NK-92 (cell line): ENCODE measurements around the gene NAMPT.
"Not testable (repeated sequence)": the region's sequence is repeated elsewhere in the genome, so short reads cannot be mapped to it uniquely, and the experiment has no call there.

Source experiments
- DNase-seq: peaks from one replicate; lab custom pipeline; 2025; ENCODE audit not compliant: unreplicated experiment; lab: John Stamatoyannopoulos, UW

Gene NAMPT

GRCh38 chr7:106304568-106304967 is 19.8 kb upstream of the NAMPT start:
- no peak for DNase-seq

- DNase-seq, result not testable (repeated sequence)
These were observed 13.8 kb upstream of the NAMPT start for GRCh38 chr7:106298631-106299030.

GRCh38 chr7:106298155-106298554 is 13.4 kb upstream of the NAMPT start:
- DNase-seq, result not testable (repeated sequence)

DNA sequence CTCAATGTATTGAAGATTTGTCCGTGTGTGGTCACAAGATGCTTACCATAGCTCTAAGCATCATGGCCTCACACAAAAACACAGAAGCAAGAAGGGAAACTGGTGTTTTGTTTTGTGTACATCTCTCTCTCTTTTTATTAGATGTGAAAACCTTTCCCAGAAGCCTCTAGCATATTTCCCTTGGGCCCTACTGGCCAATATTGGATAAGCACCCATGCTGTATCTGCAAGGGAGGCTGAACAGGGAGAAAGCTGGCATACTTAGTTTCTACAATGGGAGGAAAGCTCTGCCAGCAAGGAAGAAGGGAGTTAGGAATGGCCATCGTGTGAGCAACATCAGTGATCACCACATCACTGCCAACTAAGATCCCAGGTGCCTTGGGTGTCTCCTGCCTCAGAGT is 9.6 kb upstream of the NAMPT start:
- no peak for DNase-seq

- DNase-seq, result no peak
These were observed 6.5 kb upstream of the NAMPT start for GRCh38 chr7:106291247-106291646.

DNA sequence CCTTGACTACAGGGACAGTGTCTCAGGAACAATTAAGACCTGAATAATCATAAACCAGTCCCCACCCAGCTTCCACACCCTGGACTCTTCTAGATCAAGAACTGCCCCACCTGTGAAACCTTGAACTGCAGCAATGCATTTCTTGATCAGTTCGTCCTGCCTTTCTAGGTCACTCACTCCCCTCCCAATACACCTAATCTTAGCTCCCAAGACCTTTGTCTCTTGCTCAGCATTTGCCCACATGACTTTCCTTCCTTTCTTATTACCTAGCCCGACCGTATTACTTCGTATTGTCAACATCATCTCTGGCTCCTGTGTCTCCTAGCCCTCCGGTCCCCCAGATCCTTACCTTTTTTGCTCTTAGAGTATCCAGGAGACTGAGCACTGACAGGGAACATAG is 5.5 kb upstream of the NAMPT start:
- no peak for DNase-seq

DNA sequence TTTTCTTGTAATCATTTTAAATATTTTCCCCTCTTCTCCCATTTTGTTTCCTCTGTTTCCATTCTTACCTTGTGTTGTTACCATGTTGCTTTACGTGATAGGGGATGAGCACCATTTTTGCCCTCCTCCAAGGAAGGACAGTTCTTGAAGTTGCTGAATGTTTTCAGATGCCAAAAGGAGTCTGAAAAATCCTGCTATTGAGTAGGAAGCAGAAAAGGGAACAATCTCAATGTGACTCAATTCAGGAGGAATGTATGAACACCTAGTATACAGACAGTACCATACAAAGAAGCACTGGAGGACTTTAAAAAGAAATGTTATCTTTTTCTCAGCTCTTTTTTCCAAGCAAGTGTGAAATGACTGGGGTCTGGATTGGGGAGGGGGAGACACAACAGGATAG is 5.1 kb upstream of the NAMPT start:
- no peak for DNase-seq

DNA sequence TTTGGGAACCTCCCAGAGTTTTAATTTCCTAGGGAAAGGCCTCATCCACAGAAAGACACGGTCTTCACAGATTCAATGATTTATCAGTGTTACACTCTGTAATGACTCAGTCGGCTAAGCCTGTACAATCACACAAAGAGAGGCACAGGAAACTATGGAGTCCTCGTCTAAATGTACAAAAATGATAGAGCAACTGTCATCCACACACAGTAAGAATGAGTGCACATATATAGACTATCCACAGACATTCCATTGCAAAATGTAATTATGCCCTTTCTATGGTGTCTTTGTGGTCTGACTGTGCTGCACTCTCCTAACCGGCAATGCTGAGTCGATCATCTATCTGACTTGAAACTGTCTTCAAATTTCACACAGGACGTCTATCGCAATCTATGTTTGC is 3.5 kb upstream of the NAMPT start:
- no peak for DNase-seq

- no peak for DNase-seq
These were observed 3.0 kb upstream of the NAMPT start for GRCh38 chr7:106287786-106288185.

DNA sequence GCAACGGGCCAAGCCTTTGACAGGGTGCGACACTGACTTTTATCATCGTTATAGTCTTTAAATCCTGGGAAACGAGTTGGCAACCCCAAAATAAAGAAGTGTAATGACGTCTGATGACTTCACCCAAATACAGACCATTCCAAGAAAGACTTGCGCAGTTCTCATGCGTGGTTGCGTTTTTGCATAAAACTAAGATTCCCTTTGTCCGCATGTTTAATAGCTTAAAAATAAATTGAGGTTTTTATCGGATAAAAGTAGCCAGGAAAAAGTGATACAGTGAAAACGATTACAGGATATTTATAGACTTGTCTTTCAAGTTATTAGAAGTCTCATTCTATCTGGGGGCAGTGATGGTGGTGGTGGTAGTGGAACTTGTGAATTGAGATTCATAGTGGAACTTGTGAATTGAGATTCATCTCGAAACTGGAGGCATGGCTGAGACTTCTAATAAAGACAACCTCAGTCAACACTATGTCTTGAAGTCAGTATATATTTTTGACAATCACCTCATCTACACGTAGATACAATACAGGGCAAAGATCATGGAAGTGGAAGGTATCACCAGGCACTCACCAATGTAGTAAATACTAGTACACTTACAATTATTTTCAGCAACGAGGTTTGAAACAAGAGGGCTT is 1.2 kb upstream of the NAMPT start:
- DNase-seq, result no peak

DNA sequence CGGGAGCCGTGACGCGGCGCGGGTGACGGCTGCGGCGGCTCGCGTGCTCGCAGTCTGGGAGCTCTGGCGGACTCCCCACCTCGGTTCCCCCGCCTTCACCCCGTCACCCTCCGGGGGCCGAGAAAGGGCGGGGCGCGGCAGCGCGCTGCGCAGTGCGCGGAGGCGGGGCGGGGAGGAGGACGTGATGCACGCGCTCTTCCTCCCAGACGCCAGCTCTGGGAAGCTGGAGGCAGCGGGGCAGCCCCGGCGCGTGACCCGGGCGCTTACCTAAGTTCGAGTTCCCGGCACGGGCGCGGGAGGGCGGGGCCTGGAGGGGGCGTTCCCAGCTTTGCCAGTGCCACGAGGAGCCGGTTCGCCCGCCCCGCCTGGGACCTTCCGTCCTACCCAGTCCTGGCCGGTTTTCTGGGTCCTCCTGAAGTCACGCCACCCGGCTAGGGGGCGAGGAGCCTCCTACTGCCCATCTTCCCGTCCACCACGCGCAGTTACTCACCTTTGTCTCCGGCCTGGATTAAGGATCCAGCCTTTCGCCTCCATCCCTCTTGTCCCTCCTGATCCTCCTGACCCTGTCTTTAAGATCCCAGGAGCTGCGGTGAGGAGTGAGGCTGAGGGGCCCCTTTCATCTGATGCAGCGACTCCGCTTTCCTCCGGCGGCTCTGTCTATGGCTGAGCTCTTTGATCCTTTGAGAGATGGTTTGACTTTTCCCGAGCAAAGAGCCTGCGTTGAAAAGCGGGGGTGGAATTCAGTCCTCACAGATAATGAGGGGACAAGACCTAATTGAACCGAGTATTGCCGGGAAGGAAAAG is 470 bp upstream of the NAMPT start:
- peak; percentile 97 for DNase-seq

GRCh38 chr7:106283831-106284713 is 711 bp downstream of the NAMPT start:
- no peak for DNase-seq

DNA sequence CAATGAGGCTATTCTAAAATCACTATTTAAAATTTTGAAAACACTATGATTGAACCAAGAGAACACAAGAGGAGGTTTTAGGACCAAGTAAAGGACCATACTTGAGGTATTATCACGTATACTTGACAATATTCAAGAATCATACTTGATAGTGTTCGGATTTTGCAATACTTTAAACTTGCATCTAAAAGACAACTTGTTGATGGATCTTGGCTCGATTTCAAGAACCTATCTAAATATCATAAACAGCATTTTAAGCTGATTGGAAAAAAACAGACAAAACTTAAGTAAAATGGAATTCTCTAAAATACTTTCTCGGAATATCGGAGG is 1.3 kb downstream of the NAMPT start:
- no peak for DNase-seq

DNA sequence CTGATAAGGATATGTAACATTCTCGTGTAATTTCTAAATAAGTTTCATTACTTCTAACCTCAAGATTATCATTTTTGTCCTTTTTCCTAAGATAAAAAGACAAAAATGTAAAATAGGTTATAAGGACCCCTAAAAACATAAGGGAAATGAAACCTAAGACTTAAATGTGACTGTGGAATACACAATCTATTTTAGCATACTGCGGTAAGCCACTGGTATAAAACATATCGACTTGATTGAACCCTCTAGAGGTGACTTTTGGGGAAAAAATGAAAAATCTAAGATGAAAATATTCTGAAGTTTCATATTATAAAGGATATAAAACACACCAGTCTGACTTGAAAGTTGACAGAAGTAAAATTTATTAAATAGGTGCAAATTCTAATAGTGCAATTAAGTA is 1.9 kb downstream of the NAMPT start:
- DNase-seq, result no peak

DNA sequence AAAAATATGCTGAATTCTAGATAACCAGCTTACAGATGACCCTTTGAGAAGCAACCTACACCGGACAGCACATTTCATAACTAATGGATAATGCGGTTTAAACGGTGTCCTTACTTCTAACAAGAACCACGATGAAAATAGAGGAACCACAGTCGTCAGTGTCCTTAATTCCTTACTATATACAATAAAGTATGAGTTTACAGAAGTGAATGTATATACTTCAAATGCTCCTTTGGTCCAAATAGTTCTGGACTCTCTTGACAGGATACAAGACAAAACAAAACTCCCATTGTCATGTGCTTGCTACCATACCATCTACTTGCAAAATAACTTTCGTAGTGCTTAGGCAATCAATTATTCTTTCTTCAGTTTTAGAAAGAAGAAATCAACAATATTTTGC is 2.4 kb downstream of the NAMPT start:
- DNase-seq, result no peak

DNA sequence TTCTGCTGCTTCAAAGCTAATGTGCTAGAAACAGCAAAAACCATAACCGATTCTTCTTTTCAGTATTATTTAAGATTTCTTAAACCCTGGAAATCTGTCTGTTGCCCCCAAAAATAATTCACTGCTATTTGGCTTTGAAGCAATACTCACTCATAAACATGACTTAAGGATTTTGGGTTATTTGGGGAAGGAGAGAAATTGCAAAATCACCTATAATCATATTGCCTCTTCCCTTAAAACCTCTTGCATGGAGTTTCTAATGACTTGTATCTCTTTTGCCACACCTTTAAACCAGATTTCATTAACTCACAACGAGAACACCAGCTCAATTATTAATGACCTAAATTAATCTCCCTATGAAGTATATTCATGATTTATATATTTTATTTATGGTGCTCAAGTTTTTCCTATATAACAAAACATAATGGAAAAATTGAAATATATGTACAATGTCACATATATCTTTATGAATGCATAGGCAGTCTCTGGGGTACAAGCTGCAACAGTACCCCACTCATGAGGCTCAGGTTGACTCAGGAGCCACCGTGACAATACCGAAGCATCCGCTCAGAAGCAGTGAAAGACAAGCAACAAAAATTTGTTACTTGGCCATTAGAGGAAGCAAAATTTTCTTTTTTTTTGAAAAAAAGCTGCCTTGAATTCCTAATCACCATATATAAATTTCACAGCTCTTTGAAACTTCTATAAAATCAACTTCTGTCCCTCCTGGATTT is 3.0 kb downstream of the NAMPT start:
- DNase-seq, result no peak

DNA sequence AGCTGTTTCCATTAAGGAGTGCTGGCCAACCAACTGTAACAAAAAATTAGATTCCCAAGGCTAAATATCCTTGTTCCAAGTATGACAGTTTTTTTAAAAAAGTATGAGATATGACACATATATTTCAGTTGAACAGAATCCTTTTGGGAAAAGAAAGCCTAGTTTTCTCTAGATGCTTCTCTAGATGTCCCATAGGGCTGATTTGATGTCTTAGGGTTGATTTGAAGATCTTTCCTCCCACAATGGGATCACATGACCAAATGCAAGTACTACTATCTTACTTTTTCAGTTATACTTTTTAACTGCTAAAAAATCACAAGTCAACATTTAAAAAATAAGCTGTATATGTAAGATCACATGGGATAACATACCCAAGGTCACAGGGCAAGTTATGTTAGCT is 3.7 kb downstream of the NAMPT start:
- no peak for DNase-seq

DNA sequence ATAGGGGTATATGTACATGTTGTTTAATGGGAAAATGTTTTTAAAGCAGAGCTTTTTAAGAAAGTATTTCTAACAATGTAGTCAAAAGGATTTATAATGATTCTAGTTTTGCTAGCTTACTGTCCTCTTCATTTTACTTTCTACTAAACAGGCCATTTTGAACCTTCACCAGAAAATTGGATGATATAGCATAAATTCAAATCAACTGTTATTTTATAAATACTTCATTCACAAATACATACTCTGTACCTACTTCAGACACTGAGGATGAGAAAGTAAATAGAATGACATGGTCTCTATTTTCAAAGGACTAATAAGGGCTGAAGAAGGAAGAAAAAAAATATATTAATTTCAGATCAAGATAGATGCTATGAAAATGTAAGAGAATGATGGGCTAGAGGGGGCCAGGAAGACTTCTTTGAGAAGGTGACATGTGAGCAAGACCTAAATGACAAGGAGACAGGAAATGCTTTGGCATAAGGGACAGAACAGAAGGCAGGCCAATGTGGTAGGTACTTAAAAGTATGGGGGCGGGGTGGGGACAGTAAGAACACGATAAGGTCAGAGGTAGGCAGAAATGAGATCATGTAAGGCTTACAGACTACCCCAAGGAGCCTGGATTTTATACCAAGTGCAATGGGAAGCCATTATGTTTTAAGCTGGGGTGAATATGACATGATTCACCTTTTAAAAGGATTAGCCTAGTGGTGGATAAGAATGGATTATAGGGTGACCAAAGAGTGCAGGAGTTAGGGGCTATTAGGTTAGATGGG is 5.2 kb downstream of the NAMPT start:
- no peak for DNase-seq

GRCh38 chr7:106278695-106279094 is 6.1 kb downstream of the NAMPT start:
- no peak for DNase-seq

DNA sequence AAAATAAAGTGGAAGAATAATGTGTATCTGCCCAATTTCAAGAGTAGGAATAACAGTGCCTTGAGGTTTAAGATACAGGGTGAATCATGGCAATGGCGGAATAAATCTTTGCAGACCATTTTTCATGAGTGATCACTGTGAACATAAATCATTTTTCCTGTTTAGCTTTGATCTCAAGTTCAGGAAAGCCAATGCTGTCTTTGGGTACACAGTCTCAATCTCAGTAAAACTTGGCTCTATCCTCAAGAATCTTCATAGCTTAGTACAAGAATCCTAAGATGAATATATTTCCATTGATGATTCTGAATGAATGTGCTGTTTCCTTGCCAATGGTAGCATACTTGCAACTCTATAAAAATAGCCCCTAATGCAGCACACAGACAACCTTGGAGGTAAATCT is 6.8 kb downstream of the NAMPT start:
- no peak for DNase-seq

DNA sequence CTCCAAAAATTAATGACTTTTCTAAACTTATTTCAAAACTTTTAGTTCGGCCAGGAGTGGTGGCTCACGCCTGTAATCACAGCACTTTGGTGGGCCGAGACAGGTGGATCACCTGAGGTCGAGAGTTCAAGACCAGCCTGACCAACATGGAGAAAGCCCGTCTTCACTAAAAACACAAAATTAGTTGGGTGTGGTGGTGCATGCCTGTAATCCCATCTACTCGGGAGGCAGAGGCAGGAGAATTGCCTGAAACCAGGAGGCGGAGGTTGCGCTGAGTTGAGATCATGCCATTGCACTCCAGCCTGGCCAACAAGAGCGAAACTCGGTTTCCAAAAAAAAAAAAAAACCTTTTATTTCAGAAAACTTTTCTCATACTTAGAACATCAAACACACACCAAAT is 8.3 kb downstream of the NAMPT start:
- no peak for DNase-seq
